ENCODE measurements around the gene ABT1.
"Not testable (repeated sequence)": the region's sequence is repeated elsewhere in the genome, so short reads cannot be mapped to it uniquely, and the experiment has no call there.

Gene ABT1

GRCh38 chr6:26596579-26597388 is at the start of gene ABT1:
ABT1 (plus strand) TSS chr6:26596953; CDS start chr6:26596983, 30 bp downstream.
- DNase-seq (ENCODE audit: low read depth): peak; percentile 97

- not testable (repeated sequence) for DNase-seq (ENCODE audit: low read depth)
These were observed 49.4 kb upstream of the ABT1 start for GRCh38 chr6:26547363-26547762.

- no peak for DNase-seq (ENCODE audit: low read depth)
These were observed 46.3 kb upstream of the ABT1 start for GRCh38 chr6:26550250-26550993.

GRCh38 chr6:26552205-26552604 is 44.5 kb upstream of the ABT1 start:
- DNase-seq (ENCODE audit: low read depth): no peak

GRCh38 chr6:26552640-26553188 is 44.0 kb upstream of the ABT1 start:
- no peak for DNase-seq (ENCODE audit: low read depth)

GRCh38 chr6:26553264-26553634 is 43.5 kb upstream of the ABT1 start:
- no peak for DNase-seq (ENCODE audit: low read depth)

GRCh38 chr6:26553635-26554446 is 42.9 kb upstream of the ABT1 start:
- peak; percentile 89 for DNase-seq (ENCODE audit: low read depth)

- DNase-seq (ENCODE audit: low read depth): no peak
These were observed 42.4 kb upstream of the ABT1 start for GRCh38 chr6:26554447-26554696.

- no peak for DNase-seq (ENCODE audit: low read depth)
These were observed 41.9 kb upstream of the ABT1 start for GRCh38 chr6:26554697-26555504.

- no peak for DNase-seq (ENCODE audit: low read depth)
These were observed 41.1 kb upstream of the ABT1 start for GRCh38 chr6:26555505-26556262.

GRCh38 chr6:26556263-26557070 is 40.3 kb upstream of the ABT1 start:
- peak; percentile 73 for DNase-seq (ENCODE audit: low read depth)

- DNase-seq (ENCODE audit: low read depth): no peak
These were observed 35.0 kb upstream of the ABT1 start for GRCh38 chr6:26561533-26562466.

- DNase-seq (ENCODE audit: low read depth): no peak
These were observed 33.3 kb upstream of the ABT1 start for GRCh38 chr6:26563488-26563887.

- DNase-seq (ENCODE audit: low read depth): peak; percentile 80
These were observed 27.9 kb upstream of the ABT1 start for GRCh38 chr6:26568601-26569432.

GRCh38 chr6:26569433-26569764 is 27.4 kb upstream of the ABT1 start:
- DNase-seq (ENCODE audit: low read depth): no peak

- no peak for DNase-seq (ENCODE audit: low read depth)
These were observed 26.5 kb upstream of the ABT1 start for GRCh38 chr6:26570027-26570809.

GRCh38 chr6:26571592-26572296 is 25.0 kb upstream of the ABT1 start:
- peak; percentile 71 for DNase-seq (ENCODE audit: low read depth)

All from GM04504 (cell line).